H1 (cell line): ENCODE data around the gene FOXI1. TPM values are rescaled to one million over a fixed set of nuclear protein-coding genes. Genes with fewer than 3 reads are reported as not detected.
A peak's percentile ranks its signal among the peaks of the same experiment; 100 is the strongest.

Experiments used
- CTCF ChIA-PET: fragments of 300-600 bp; sonication (Branson Sonifier 250); formaldehyde crosslinking; loops from one replicate; lab custom pipeline; 2021; ENCODE audit not compliant: partially characterized antibody; lab: Charles Lee
- POLR2A ChIA-PET: fragments of 300-600 bp; sonication (Branson Sonifier 250); formaldehyde crosslinking; loops from one replicate; lab custom pipeline; 2021; ENCODE audit warnings: inconsistent platforms; ENCODE audit not compliant: partially characterized antibody; lab: Charles Lee
- DNase-seq, 2 experiments: peaks; one replicate each; pipeline versions ENCODE4 v3.0.0 to v3.0.0-alpha.2; 2010 to 2022; ENCODE audit warnings: low spot score in 2 of 2, low read depth in 1 of 2, mixed read lengths in 1 of 2
- FAIRE-seq: peaks from 2 replicates; lab custom pipeline; 2011; peaks lifted over from hg19 to GRCh38; lab: Jason Lieb, UNC
- H2AFZ ChIP-seq: 2 replicates; pipeline ENCODE4 v1.8.1; 2012; ENCODE audit warnings: low read length, inconsistent platforms
- H2AK5ac ChIP-seq: 2 replicates; pipeline ENCODE4 v1.6.1; 2013; ENCODE audit warnings: low read depth, low read length
- H2BK120ac ChIP-seq: replicated peaks from 2 replicates; pipeline ENCODE3; 2013; ENCODE audit warnings: low read depth, low read length, inconsistent platforms
- H2BK12ac ChIP-seq: 2 replicates; pipeline ENCODE4 v1.6.1; 2013; ENCODE audit warnings: low read depth, low read length
- H2BK15ac ChIP-seq: 2 replicates; pipeline ENCODE4 v1.6.1; 2013; ENCODE audit warnings: low read length
- H2BK20ac ChIP-seq: 2 replicates; pipeline ENCODE4 v1.6.1; 2013; ENCODE audit warnings: low read length
- H2BK5ac ChIP-seq: 2 replicates; pipeline ENCODE4 v1.6.1; 2013; ENCODE audit warnings: low read depth, low read length
- H3K14ac ChIP-seq: 2 replicates; pipeline ENCODE4 v1.6.1; 2013; ENCODE audit warnings: inconsistent platforms; ENCODE audit not compliant: insufficient read length
- H3K18ac ChIP-seq: 2 replicates; pipeline ENCODE4 v1.6.1; 2013; ENCODE audit warnings: low read length; ENCODE audit errors: extremely low read depth
- H3K23ac ChIP-seq: 2 replicates; pipeline ENCODE4 v1.6.1; 2013; ENCODE audit warnings: inconsistent platforms; ENCODE audit not compliant: insufficient read length
- H3K23me2 ChIP-seq: 2 replicates; pipeline ENCODE4 v1.6.1; 2013; ENCODE audit warnings: low read depth, low read length
- H3K27ac ChIP-seq: 2 replicates; pipeline ENCODE4 v1.6.1; 2011; ENCODE audit warnings: low read depth, low read length, inconsistent platforms
- H3K27me3 ChIP-seq, 4 experiments: replicated peaks in 1 of 4; 1 replicate in 1 of 4; 2 replicates in 3 of 4; pipeline versions ENCODE4 v1.6.1 to v1.8.1; 2011 to 2013; ENCODE audit warnings: low read length in 3 of 4, mild to moderate bottlenecking in 3 of 4, inconsistent platforms in 2 of 4, mixed read lengths in 2 of 4, moderate library complexity in 1 of 4; ENCODE audit not compliant: control insufficient read depth in 3 of 4, insufficient read depth in 3 of 4; ENCODE audit errors: extremely low read depth in 1 of 4
- H3K36me3 ChIP-seq, 4 experiments: 2 replicates each; pipeline versions ENCODE4 v1.6.1 to v1.8.1; 2011 to 2013; ENCODE audit warnings: mild to moderate bottlenecking in 4 of 4, low read length in 3 of 4, moderate library complexity in 2 of 4, control low read depth in 1 of 4, inconsistent platforms in 1 of 4; ENCODE audit not compliant: insufficient read depth in 4 of 4, control insufficient read depth in 2 of 4
- H3K4ac ChIP-seq: replicated peaks from 2 replicates; pipeline ENCODE3; 2013; ENCODE audit warnings: low read length, low read depth, mixed read lengths, inconsistent platforms; ENCODE audit not compliant: insufficient read length
- H3K4me1 ChIP-seq, 4 experiments: replicated peaks in 1 of 4; 1 replicate in 1 of 4; 2 replicates in 3 of 4; pipeline versions ENCODE4 v1.6.1 to v1.8.1; 2011 to 2013; ENCODE audit warnings: low read length in 3 of 4, inconsistent platforms in 2 of 4, mixed read lengths in 1 of 4; ENCODE audit not compliant: insufficient read depth in 4 of 4, control insufficient read depth in 3 of 4
- H3K4me2 ChIP-seq, 2 experiments: 2 replicates each; pipeline versions ENCODE4 v1.6.1 to v1.8.1; 2011 to 2013; ENCODE audit warnings: low read depth in 2 of 2, low read length in 2 of 2, control low read depth in 1 of 2, inconsistent platforms in 1 of 2, mild to moderate bottlenecking in 1 of 2; ENCODE audit not compliant: insufficient read depth in 1 of 2
- H3K4me3 ChIP-seq, 4 experiments: fragments of 200-600, 300-600 bp in 1 of 4; sonication (generic), shearing (Covaris generic), sonication (Bioruptor Twin) in 1 of 4; 2 replicates each; pipeline versions ENCODE4 v1.5.1 to v1.8.1; 2011 to 2016; ENCODE audit warnings: low read length in 4 of 4, low read depth in 3 of 4, control low read depth in 2 of 4, inconsistent platforms in 2 of 4, mild to moderate bottlenecking in 2 of 4, mixed read lengths in 1 of 4, moderate library complexity in 1 of 4; ENCODE audit not compliant: insufficient read depth in 2 of 4; ENCODE audit errors: extremely low read depth in 1 of 4
- H3K56ac ChIP-seq: replicated peaks from 2 replicates; pipeline ENCODE3; 2013; ENCODE audit warnings: low read depth, mild to moderate bottlenecking, mixed read lengths, low read length, inconsistent platforms; ENCODE audit not compliant: insufficient read length
- H3K79me1 ChIP-seq: 2 replicates; pipeline ENCODE4 v1.6.1; 2013; ENCODE audit warnings: low read depth, low read length, control low read depth
- H3K79me2 ChIP-seq, 2 experiments: 2 replicates each; pipeline versions ENCODE4 v1.6.1 to v1.8.1; 2012 to 2013; ENCODE audit warnings: low read length in 2 of 2, mild to moderate bottlenecking in 2 of 2, inconsistent platforms in 1 of 2; ENCODE audit not compliant: insufficient read depth in 2 of 2, control insufficient read depth in 1 of 2
- H3K9ac ChIP-seq, 4 experiments: replicated peaks in 1 of 4; 1 replicate in 1 of 4; 2 replicates in 3 of 4; pipeline versions ENCODE4 v1.6.1 to v1.8.1; 2011 to 2013; ENCODE audit warnings: low read depth in 3 of 4, low read length in 3 of 4, control low read depth in 2 of 4, mild to moderate bottlenecking in 2 of 4, moderate library complexity in 2 of 4, inconsistent platforms in 1 of 4; ENCODE audit errors: extremely low read depth in 1 of 4
- H3K9me3 ChIP-seq, 2 experiments: 2 replicates each; pipeline versions ENCODE4 v1.6.1 to v1.8.1; 2012 to 2013; ENCODE audit warnings: mild to moderate bottlenecking in 2 of 2, moderate library complexity in 2 of 2, control low read depth in 1 of 2, inconsistent platforms in 1 of 2, low read depth in 1 of 2, low read length in 1 of 2, mixed read lengths in 1 of 2; ENCODE audit not compliant: insufficient read depth in 2 of 2
- H4K20me1 ChIP-seq, 2 experiments: replicated peaks in 1 of 2; 2 replicates each; pipeline versions ENCODE3 to v1.8.1; 2011 to 2013; ENCODE audit warnings: inconsistent platforms in 2 of 2, low read length in 2 of 2, mild to moderate bottlenecking in 1 of 2; ENCODE audit not compliant: insufficient read depth in 2 of 2, control insufficient read depth in 1 of 2
- H4K5ac ChIP-seq: 2 replicates; pipeline ENCODE4 v1.6.1; 2013; ENCODE audit warnings: low read length, low read depth, mixed read lengths, inconsistent platforms; ENCODE audit not compliant: insufficient read length
- H4K8ac ChIP-seq: 2 replicates; pipeline ENCODE4 v1.8.0; 2013; ENCODE audit warnings: mild to moderate bottlenecking, moderate library complexity, low read length, inconsistent platforms; ENCODE audit not compliant: insufficient read depth; ENCODE audit errors: extremely low read depth
- H4K91ac ChIP-seq: replicated peaks from 2 replicates; pipeline ENCODE3; 2013; ENCODE audit warnings: low read length, mixed read lengths, inconsistent platforms; ENCODE audit not compliant: insufficient read length
- FOSL1 ChIP-seq: IDR thresholded peaks from 2 replicates; pipeline ENCODE4 v1.6.1; 2011; ENCODE audit warnings: mild to moderate bottlenecking, low read depth, low read length, moderate library complexity; ENCODE audit not compliant: insufficient read depth
- WGBS, 2 experiments: shearing (Covaris generic) in 1 of 2; methylation state at CpG; one replicate each; pipeline versions ENCODE4 v1.1.6 to v1.1.7; 2013 to 2015; ENCODE audit warnings: low lambda C conversion rate in 2 of 2, mixed read lengths in 2 of 2, inconsistent platforms in 1 of 2, low coverage in 1 of 2, missing lambda C conversion rate in 1 of 2; ENCODE audit not compliant: insufficient replicate concordance in 2 of 2, insufficient coverage in 1 of 2, insufficient read length in 1 of 2; ENCODE audit errors: extremely low coverage in 1 of 2, missing lambda C conversion rate in 1 of 2; 5-methylcytosine and 5-hydroxymethylcytosine counted together
- polyA plus RNA-seq, 7 experiments: library from polyadenylated mRNA; depleted of rRNA in 3 of 7; stranded (reverse) in 5 of 7; unstranded in 2 of 7; fragments of >200 nt in 5 of 7; fragments of 200-250 nt in 2 of 7; gene quantifications; 1 replicate in 5 of 7; 2 replicates in 1 of 7; 4 replicates in 1 of 7; pipeline versions ENCODE4 v1.2.1 to v1.2.3, GENCODE V29; 2011 to 2013; ENCODE audit warnings: missing spikeins in 2 of 7, mixed read lengths in 2 of 7
- total RNA-seq: library from RNA; stranded (reverse); fragmentation: NEBNext Ultra II Directional; extraction: Animal tissue kit (Norgen Biotek cat#: 25700); gene quantifications from 2 replicates; pipeline ENCODE4 v1.2.1, GENCODE V29; 2021

Gene FOXI1
- total and polyA plus RNA-seq, 2 of the 8 experiments (the other 6 are each of a cell fraction or from before 2014, with no cell fraction given): not detected

DNA sequence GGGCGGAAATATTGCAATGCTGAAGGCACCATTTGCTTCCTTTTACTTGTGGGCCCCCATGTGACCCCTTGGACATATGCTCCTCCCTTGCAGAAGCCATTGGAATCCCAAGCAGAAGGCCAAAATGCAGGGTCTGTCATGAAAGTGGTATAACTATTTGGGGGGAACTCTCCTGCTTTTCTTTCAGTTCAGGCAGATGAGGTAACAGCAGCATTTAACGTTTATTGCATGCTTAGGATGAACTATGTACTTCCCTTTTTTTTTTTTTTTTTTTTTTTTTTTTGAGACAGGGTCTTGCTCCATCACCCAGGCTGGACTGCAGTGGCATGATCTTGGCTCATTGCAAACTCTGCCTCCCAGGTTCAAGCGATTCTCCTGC, 7.8 kb downstream of the FOXI1 start:
- Histone ChIP-seq H3K36me3 (no peaks in the 10 kb centered on the region), H2AK5ac (no peak overlapping the region), H2BK120ac (no peak overlapping the region), H2BK12ac (no peak overlapping the region), H3K18ac (no peak overlapping the region), H2BK5ac (no peak overlapping the region), H2BK20ac (no peak overlapping the region), H3K79me2 (no peaks in the 10 kb centered on the region), H3K9ac (no peak overlapping the region), H3K4ac (no peak overlapping the region)
- CTCF ChIA-PET: interaction anchor here (1.2 to 16.0 kb wide), 6 partner anchors 9 to 290 kb away, joined by 3 to 217 read pairs (median 6); no protein-coding TSS in a partner anchor
- TF ChIP-seq FOSL1: no peak
- TF ChIP-seq, all 59 proteins: peak for 0
- no peak overlapping the region for H2BK15ac ChIP-seq
- no peaks in the 10 kb centered on the region for H4K20me1 ChIP-seq
- WGBS, 2 experiments: 63% methylated on average over 3 of the region's 3 CpGs; no CpG with 5 or more reads in 1 of the 2 experiments
- no peak overlapping the region for H3K56ac ChIP-seq
- DNase-seq (no peak), FAIRE-seq (no peak)
- 0 out of 4 replicates have a peak overlapping the region, but pooled peaks of 1 of the 2 experiments have one; percentile 2 for H3K4me2 ChIP-seq
- no peak overlapping the region for H4K91ac ChIP-seq
- H3K23me2 ChIP-seq: no peaks in the 10 kb centered on the region; the same call in 1 of the 2 replicates
- POLR2A ChIA-PET: no interaction called here
- no peak overlapping the region for H3K27ac ChIP-seq
- H3K14ac ChIP-seq: no peak overlapping the region
- no peaks in the 10 kb centered on the region for H3K79me1 ChIP-seq
- H3K4me3 ChIP-seq: no peak overlapping the region
- peaks cover 2 to 17% (median 7%) of the 10 kb centered on the region in 4 experiments; a peak in 6 of 7 replicates for H3K4me1 ChIP-seq
- peaks cover 4 to 11% of the 10 kb centered on the region in 2 experiments; a peak in 2 of 4 replicates for H3K9me3 ChIP-seq
- H4K5ac ChIP-seq: no peak overlapping the region
- no peak overlapping the region for H4K8ac ChIP-seq
- H3K27me3 ChIP-seq: peaks cover 0 to 28% (median 12%) of the 10 kb centered on the region in 4 experiments; a peak in 5 of 7 replicates
- no peak overlapping the region for H2AFZ ChIP-seq
- H3K23ac ChIP-seq: no peak overlapping the region
